PC-9 (cell line): ENCODE results near the gene LHX6. TPM values are rescaled to one million over a fixed set of nuclear protein-coding genes. Genes with fewer than 3 reads are reported as not detected.

ENCODE experiments used
- BruUV-seq: library from RNA; stranded (reverse); fragments of 400-500 nt; replicated peaks from 2 replicates; lab custom pipeline; 2021; lab: Mats Ljungman, UMichigan
- CTCF ChIA-PET: fragments of 300-600 bp; sonication (Branson Sonifier 250); formaldehyde crosslinking; loops from one replicate; lab custom pipeline; 2022; ENCODE audit warnings: antibody characterized with exemption; lab: Charles Lee
- POLR2A ChIA-PET: fragments of 300-600 bp; sonication (Branson Sonifier 250); formaldehyde crosslinking; loops from one replicate; lab custom pipeline; 2022; ENCODE audit warnings: antibody characterized with exemption; ENCODE audit not compliant: unreplicated experiment; lab: Charles Lee
- DNase-seq, 2 experiments: peaks; one replicate each; pipeline versions ENCODE4 v3.0.0 to v3.0.0-alpha.2; 2015 to 2022; ENCODE audit warnings: mixed read lengths in 1 of 2
- H2AFZ ChIP-seq: fragments of 200-600 bp; sonication (generic); 2 replicates; pipeline ENCODE4 v1.8.1; 2017; ENCODE audit warnings: antibody characterized with exemption
- H3F3A ChIP-seq: fragments of 200-600 bp; sonication (generic); 2 replicates; pipeline ENCODE4 v1.8.1; 2017; ENCODE audit warnings: antibody characterized with exemption, mild to moderate bottlenecking, low read depth; ENCODE audit not compliant: insufficient read depth
- H3K27ac ChIP-seq: fragments of 200-600 bp; sonication (generic); 2 replicates; pipeline ENCODE4 v1.6.1; 2016; ENCODE audit warnings: mixed run types
- H3K27me3 ChIP-seq: fragments of 200-600 bp; sonication (generic); 2 replicates; pipeline ENCODE4 v1.6.1; 2016; ENCODE audit warnings: low read depth, mixed run types; ENCODE audit not compliant: insufficient read depth
- H3K36me3 ChIP-seq: fragments of 200-600 bp; sonication (generic); 2 replicates; pipeline ENCODE4 v1.6.1; 2016; ENCODE audit warnings: low read depth, mixed run types
- H3K4me1 ChIP-seq: fragments of 200-600 bp; sonication (generic); replicated peaks from 2 replicates; pipeline ENCODE4 v1.6.1; 2016; ENCODE audit warnings: mixed run types; ENCODE audit not compliant: insufficient read depth
- H3K4me2 ChIP-seq: fragments of 200-600 bp; sonication (generic); 2 replicates; pipeline ENCODE4 v1.6.1; 2017; ENCODE audit warnings: mixed run types
- H3K4me3 ChIP-seq: fragments of 200-600 bp; sonication (generic); 2 replicates; pipeline ENCODE4 v1.6.1; 2016; ENCODE audit warnings: mixed run types
- H3K79me2 ChIP-seq: fragments of 200-600 bp; sonication (generic); 2 replicates; pipeline ENCODE4 v1.6.1; 2017; ENCODE audit warnings: low read depth, mixed run types
- H3K9me2 ChIP-seq: fragments of 200-600 bp; sonication (generic); 2 replicates; pipeline ENCODE4 v1.8.1; 2017; ENCODE audit warnings: mild to moderate bottlenecking; ENCODE audit not compliant: insufficient read depth
- H3K9me3 ChIP-seq: fragments of 200-600 bp; sonication (generic); 2 replicates; pipeline ENCODE4 v1.8.1; 2016; ENCODE audit warnings: low read depth; ENCODE audit not compliant: insufficient read depth
- H4K20me1 ChIP-seq: fragments of 200-600 bp; sonication (generic); 2 replicates; pipeline ENCODE4 v1.8.1; 2017; ENCODE audit not compliant: insufficient read depth
- CTCF ChIP-seq: fragments of 200-600 bp; sonication (generic); conservative IDR thresholded peaks from 2 replicates; pipeline ENCODE4 v1.6.1; 2017; ENCODE audit warnings: mixed run types, antibody characterized with exemption, mild to moderate bottlenecking, moderate library complexity
- EZH2 ChIP-seq: fragments of 200-600 bp; sonication (generic); IDR thresholded peaks from 2 replicates; pipeline ENCODE4 v1.8.0; 2017; ENCODE audit warnings: antibody characterized with exemption, low read depth
- intact Hi-C: fragments of 100-400 bp; cut with micrococcal nuclease; formaldehyde crosslinking; loops from one replicate; pipeline ENCODE4 v1.10.0; 2022; ENCODE audit not compliant: unreplicated experiment
- total RNA-seq: library from RNA; stranded (reverse); gene quantifications from 2 replicates; pipeline ENCODE4 v1.2.3, GENCODE V29; 2021

LHX6 gene
- total RNA-seq, 1 experiment from 2014 or later, result not detected

- DNase-seq, result no peak
- intact Hi-C loops, result no loop called here
- peaks cover 14% of the 10 kb centered on the region for H3K27me3 ChIP-seq
- no peaks in the 10 kb centered on the region for H3K79me2 ChIP-seq
- ChIA-PET POLR2A (no interaction called here), CTCF (no interaction called here)
- H3K4me2 ChIP-seq, result no peak overlapping the region
- H3K9me3 ChIP-seq, result no peaks in the 10 kb centered on the region
- H4K20me1 ChIP-seq, result no peaks in the 10 kb centered on the region
- BruUV-seq, result no TSS peak
- no peak overlapping the region for H3K27ac ChIP-seq
- H3K36me3 ChIP-seq, result no peaks in the 10 kb centered on the region
- H3K4me3 ChIP-seq, result no peak overlapping the region
- H2AFZ ChIP-seq, result no peak overlapping the region
- H3K4me1 ChIP-seq, result no peaks in the 10 kb centered on the region
- no peaks in the 10 kb centered on the region for H3F3A ChIP-seq
- no peaks in the 10 kb centered on the region for H3K9me2 ChIP-seq
- TF ChIP-seq EZH2 (no peak), CTCF (no peak)
Observed at GRCh38 chr9:122188369-122188768, 40.4 kb downstream of the LHX6 start.

- no peaks in the 10 kb centered on the region for H3K36me3 ChIP-seq
- no peaks in the 10 kb centered on the region for H3F3A ChIP-seq
- BruUV-seq, result no TSS peak
- DNase-seq, result no peak
- no peak for TF ChIP-seq EZH2
- no peak for TF ChIP-seq CTCF
- POLR2A ChIA-PET, result interaction anchor here (0.8 kb wide), 1 partner anchor 1409 kb away, joined by 6 read pairs; no protein-coding TSS in a partner anchor
- intact Hi-C loops, result no loop called here
- H3K9me2 ChIP-seq, result no peaks in the 10 kb centered on the region
- no peaks in the 10 kb centered on the region for H4K20me1 ChIP-seq
- H3K27ac ChIP-seq, result no peak overlapping the region
- H2AFZ ChIP-seq, result no peak overlapping the region
- no peaks in the 10 kb centered on the region for H3K9me3 ChIP-seq
- no peak overlapping the region for H3K4me2 ChIP-seq
- no peak overlapping the region for H3K4me3 ChIP-seq
- no peaks in the 10 kb centered on the region for H3K4me1 ChIP-seq
- CTCF ChIA-PET, result no interaction called here
- peaks cover 25% of the 10 kb centered on the region for H3K27me3 ChIP-seq
- H3K79me2 ChIP-seq, result no peaks in the 10 kb centered on the region
Observed at GRCh38 chr9:122186777-122187470, 41.8 kb downstream of the LHX6 start.

GRCh38 chr9:122186301-122186700, 42.5 kb downstream of the LHX6 start:
- POLR2A ChIA-PET, result interaction anchor here (0.8 kb wide), 1 partner anchor 1408 kb away, joined by 6 read pairs; no protein-coding TSS in a partner anchor

More at GRCh38 chr9:122186301-122186700, 42.5 kb downstream of the LHX6 start:
- peaks cover 25% of the 10 kb centered on the region for H3K27me3 ChIP-seq
- H3K4me3 ChIP-seq, result no peak overlapping the region
- H3F3A ChIP-seq, result no peaks in the 10 kb centered on the region
- no peaks in the 10 kb centered on the region for H3K79me2 ChIP-seq
- CTCF ChIA-PET, result no interaction called here
- intact Hi-C loops, result no loop called here
- no peak overlapping the region for H3K27ac ChIP-seq
- H3K9me2 ChIP-seq, result no peaks in the 10 kb centered on the region
- H4K20me1 ChIP-seq, result no peaks in the 10 kb centered on the region
- BruUV-seq, result no TSS peak
- no peaks in the 10 kb centered on the region for H3K4me1 ChIP-seq
- H3K36me3 ChIP-seq, result no peaks in the 10 kb centered on the region
- H2AFZ ChIP-seq, result no peak overlapping the region
- no peak for DNase-seq
- H3K4me2 ChIP-seq, result no peak overlapping the region
- TF ChIP-seq CTCF (no peak), EZH2 (no peak)
- no peaks in the 10 kb centered on the region for H3K9me3 ChIP-seq
